ENCODE results near the gene PLCG2.

GRCh38 chr16:81878529-81878928, 99.4 kb downstream of the PLCG2 start:
- TF ChIP-seq CTCF (IDR thresholded peaks at IDR 0.05) = no peak
- no peak for TF ChIP-seq POLR2A (IDR thresholded peaks at IDR 0.05)
